GM12878 (cell line): ENCODE data around the gene AKAP8. TPM values are rescaled to one million over a fixed set of nuclear protein-coding genes. Genes with fewer than 3 reads are reported as not detected.

Experiments
- ATAC-seq: fragments of 200-7000 bp; cut with Tn5 transposase; 3 replicates; pipeline ENCODE4 v1.9.1; 2020; ENCODE audit warnings: mild to moderate bottlenecking, moderate library complexity
- BruUV-seq: library from RNA; stranded (reverse); fragments of 400-500 nt; replicated peaks from 2 replicates; lab custom pipeline; 2021; lab: Mats Ljungman, UMichigan
- CTCF ChIA-PET: fragments of 300-600 bp; sonication (Branson Sonifier 250); formaldehyde crosslinking; extraction: SDS; loops from one replicate; lab custom pipeline; 2021; ENCODE audit warnings: inconsistent platforms; lab: Yijun Ruan, JAX
- POLR2A ChIA-PET: fragments of 350-600 bp; formaldehyde crosslinking; extraction: SDS; loops from one replicate; lab custom pipeline; 2021; ENCODE audit warnings: inconsistent platforms; lab: Charles Lee
- RAD21 ChIA-PET: fragments of 300-600 bp; sonication (Branson Sonifier 250); formaldehyde crosslinking; loops from one replicate; lab custom pipeline; 2023; ENCODE audit warnings: antibody characterized with exemption; ENCODE audit not compliant: unreplicated experiment; lab: Charles Lee
- SMC1A ChIA-PET: fragments of 300-600 bp; sonication (Branson Sonifier 250); formaldehyde crosslinking; loops from one replicate; lab custom pipeline; 2023; ENCODE audit not compliant: unreplicated experiment, uncharacterized antibody; lab: Charles Lee
- DNase-seq: peaks from one replicate; pipeline ENCODE4 v3.0.0-alpha.2; 2011; ENCODE audit warnings: low read depth, low spot score
- FAIRE-seq: peaks from 3 replicates; lab custom pipeline; 2011; peaks lifted over from hg19 to GRCh38; lab: Jason Lieb, UNC
- H2AFZ ChIP-seq: 2 replicates; pipeline ENCODE4 v1.6.0; 2011; ENCODE audit warnings: low read depth, low read length, control low read depth; ENCODE audit not compliant: control insufficient read depth
- H3K27ac ChIP-seq: 2 replicates; pipeline ENCODE4 v1.5.1; 2011; ENCODE audit warnings: control low read depth; ENCODE audit not compliant: control insufficient read depth, insufficient read depth
- H3K27me3 ChIP-seq, 2 experiments: replicated peaks in 1 of 2; 2 replicates each; pipeline versions ENCODE4 v1.6.0 to v1.6.1; 2011; ENCODE audit warnings: low read length in 1 of 2; ENCODE audit not compliant: control insufficient read depth in 2 of 2, insufficient read depth in 2 of 2
- H3K36me3 ChIP-seq, 2 experiments: 2 replicates each; pipeline ENCODE4 v1.5.1; 2011; ENCODE audit warnings: low read length in 1 of 2; ENCODE audit not compliant: control insufficient read depth in 2 of 2, insufficient read depth in 2 of 2
- H3K4me1 ChIP-seq: 2 replicates; pipeline ENCODE4 v1.6.1; 2011; ENCODE audit warnings: mild to moderate bottlenecking, low read length, moderate library complexity, mixed read lengths; ENCODE audit not compliant: control insufficient read depth, insufficient read depth
- H3K4me2 ChIP-seq: 2 replicates; pipeline ENCODE4 v1.6.0; 2011; ENCODE audit warnings: control low read depth; ENCODE audit not compliant: control insufficient read depth, insufficient read depth
- H3K4me3 ChIP-seq: fragments of 200-600 bp; sonication (generic); 2 replicates; pipeline ENCODE4 v1.5.1; 2016
- H3K79me2 ChIP-seq: 2 replicates; pipeline ENCODE4 v1.6.0; 2011; ENCODE audit warnings: low read length; ENCODE audit not compliant: control insufficient read depth, insufficient read depth
- H3K9ac ChIP-seq: 2 replicates; pipeline ENCODE4 v1.8.0; 2011; ENCODE audit warnings: low read length, control low read depth, mixed read lengths; ENCODE audit not compliant: control insufficient read depth, insufficient read depth
- H3K9me3 ChIP-seq: replicated peaks from 3 replicates; pipeline ENCODE4 v1.5.1; 2011; ENCODE audit warnings: mild to moderate bottlenecking, low read length; ENCODE audit not compliant: control insufficient read depth, insufficient read depth
- H4K20me1 ChIP-seq: 2 replicates; pipeline ENCODE4 v1.6.0; 2011; ENCODE audit not compliant: control insufficient read depth, insufficient read depth
- BCLAF1 ChIP-seq: fragments of 450-650 bp; IDR thresholded peaks from 2 replicates; pipeline ENCODE4 v1.6.1; 2017; ENCODE audit warnings: antibody characterized with exemption, mild to moderate bottlenecking, moderate library complexity
- CBX3 ChIP-seq: fragments of 200-600 bp; sonication (generic); IDR thresholded peaks from 2 replicates; pipeline ENCODE4 v1.6.1; 2016; ENCODE audit warnings: low read depth, borderline replicate concordance
- CREB1 ChIP-seq: IDR thresholded peaks from 2 replicates; pipeline ENCODE4 v1.6.1; 2012; ENCODE audit warnings: low read depth, mild to moderate bottlenecking, inconsistent platforms
- MTA3 ChIP-seq: IDR thresholded peaks from 2 replicates; pipeline ENCODE4 v1.6.1; 2012; ENCODE audit warnings: low read length, inconsistent platforms, borderline replicate concordance
- MXI1 ChIP-seq: fragments of 150-350 bp; IDR thresholded peaks from 2 replicates; pipeline ENCODE4 v1.6.1; 2011; ENCODE audit warnings: low read depth, mild to moderate bottlenecking, inconsistent platforms, low read length, improper control_type of control experiment
- NR2F1 ChIP-seq: fragments of 450-650 bp; conservative IDR thresholded peaks from 2 replicates; pipeline ENCODE4 v1.6.1; 2017; ENCODE audit warnings: mild to moderate bottlenecking
- SIX5 ChIP-seq: IDR thresholded peaks from 2 replicates; pipeline ENCODE4 v1.6.1; 2011; ENCODE audit warnings: mild to moderate bottlenecking, low read depth, low read length, moderate library complexity; ENCODE audit not compliant: severe bottlenecking
- SRF ChIP-seq, 2 experiments: IDR thresholded peaks; 2 replicates each; pipeline ENCODE4 v1.6.1; 2011; ENCODE audit warnings: low read depth in 2 of 2, low read length in 2 of 2, mild to moderate bottlenecking in 1 of 2, moderate library complexity in 1 of 2
- TCF7 ChIP-seq: IDR thresholded peaks from 2 replicates; pipeline ENCODE4 v1.6.1; 2014; ENCODE audit warnings: antibody characterized with exemption, borderline replicate concordance
- ZBTB4 ChIP-seq: fragments of 450-650 bp; formaldehyde crosslinking; IDR thresholded peaks from 2 replicates; pipeline ENCODE4 v1.4.0; 2022; ENCODE audit warnings: mild to moderate bottlenecking, moderate library complexity
- ZBTB40 ChIP-seq: fragments of 450-650 bp; IDR thresholded peaks from 2 replicates; pipeline ENCODE4 v1.6.1; 2016; ENCODE audit warnings: mild to moderate bottlenecking, moderate library complexity, borderline replicate concordance
- ZNF274 ChIP-seq: IDR thresholded peaks from one replicate; pipeline ENCODE4 v1.8.0; 2011; ENCODE audit not compliant: insufficient read length, insufficient read depth
- WGBS: methylation state at CpG from one replicate; pipeline ENCODE4 v1.1.6; 2016; ENCODE audit warnings: low lambda C conversion rate; ENCODE audit not compliant: insufficient replicate concordance, insufficient coverage; ENCODE audit errors: missing lambda C conversion rate; 5-methylcytosine and 5-hydroxymethylcytosine counted together
- in situ Hi-C: fragments of 300-500 bp; cut with MboI; formaldehyde crosslinking; loops from 9 replicates; pipeline ENCODE4 v1.14.3; 2018; ENCODE audit warnings: mixed read lengths
- intact Hi-C: fragments of 100-400 bp; cut with micrococcal nuclease; formaldehyde crosslinking; loops from one replicate; pipeline ENCODE4 v1.14.2; 2022; ENCODE audit not compliant: unreplicated experiment
- polyA plus RNA-seq, 11 experiments: library from polyadenylated mRNA; depleted of rRNA in 4 of 11; unstranded in 6 of 11; stranded (reverse) in 5 of 11; fragments of >200 nt; fragmentation: Nextera tagmentation in 4 of 11; fragmentation: Illumina TruSeq in 1 of 11; extraction: Ambion mirVana in 4 of 11; extraction: Trizol in 1 of 11; gene quantifications; 1 replicate in 1 of 11; 2 replicates in 10 of 11; pipeline versions ENCODE4 v1.2.1 to v1.2.3, GENCODE V29; 2011 to 2016; ENCODE audit warnings: inconsistent platforms in 2 of 11, missing spikeins in 2 of 11, low read depth in 1 of 11
- total RNA-seq, 4 experiments: library from RNA; depleted of rRNA in 3 of 4; stranded (reverse); fragments of >200 nt in 3 of 4; fragmentation: Illumina TruSeq in 1 of 4; extraction: Trizol in 1 of 4; gene quantifications; 2 replicates each; pipeline versions ENCODE4 v1.2.1 to v1.2.3, GENCODE V29; 2013 to 2021

Gene AKAP8
- total and polyA plus RNA-seq, 10 of the 15 experiments (the other 5 are each of a cell fraction or from before 2014, with no cell fraction given): 5.3 to 57.7 (median 20.6) TPM

- RAD21 ChIA-PET: interaction anchor here (0.7 to 2.6 kb wide), 17 partner anchors 11 to 766 kb away, joined by 3 to 43 read pairs (median 3); partner anchors contain the start of genes AKAP8, FAM32A and RASAL3
- POLR2A ChIA-PET: interaction anchor here (1.1 to 2.7 kb wide), 9 partner anchors 11 to 86 kb away, joined by 3 to 19 read pairs (median 4); partner anchors contain the start of genes AKAP8 and BRD4
- peaks cover 8 to 16% of the 10 kb centered on the region in 2 experiments for H3K36me3 ChIP-seq
- 0 out of 2 replicates have a peak, but pooled peaks cover 3% of the 10 kb centered on the region for H4K20me1 ChIP-seq
- H3K4me2 ChIP-seq: peak overlapping the region; percentile 51
- no peak for ATAC-seq
- H3K4me1 ChIP-seq: peaks cover 8% of the 10 kb centered on the region
- no peak for DNase-seq
- H3K9ac ChIP-seq: 0 out of 2 replicates have a peak overlapping the region, but pooled peaks have one; percentile 11
- in situ Hi-C loops: no loop called here
- intact Hi-C loops: loop anchor here (1.0 to 10.0 kb wide), 4 partner anchors 13 to 243 kb away; partner anchors contain the start of gene RASAL3
- peak overlapping the region; percentile 64 for H2AFZ ChIP-seq
- 30% methylated on average over 16 of the region's 16 CpGs for WGBS
- H3K27ac ChIP-seq: no peak overlapping the region
- CTCF ChIA-PET: interaction anchor here (0.7 to 6.1 kb wide), 27 partner anchors 11 to 318 kb away, joined by 3 to 85 read pairs (median 5); partner anchors contain the start of gene AKAP8
- SMC1A ChIA-PET: interaction anchor here (0.9 to 4.4 kb wide), 16 partner anchors 9 to 142 kb away, joined by 3 to 34 read pairs (median 4); partner anchors contain the start of genes AKAP8 and RASAL3
- H3K4me3 ChIP-seq: 0 out of 2 replicates have a peak overlapping the region, but pooled peaks have one; percentile 6
- no TSS peak for BruUV-seq
- no peak for FAIRE-seq
- no peaks in the 10 kb centered on the region for H3K27me3 ChIP-seq
- peaks cover 40% of the 10 kb centered on the region for H3K79me2 ChIP-seq
- H3K9me3 ChIP-seq: no peaks in the 10 kb centered on the region; the same call in 2 of the 3 replicates
- TF ChIP-seq MTA3 (peak; percentile 84; the same call in 1 of the 2 replicates), NR2F1 (no peak), MXI1 (0 out of 2 replicates have a peak, but pooled peaks have one; percentile 20), ZBTB4 (CRISPR knock-in tag) (no peak), SRF (IDR thresholded peaks at IDR 0.05; ENCODE audit: low read depth in 2 of 2, low read length in 2 of 2) (no peak), TCF7 (no peak), BCLAF1 (no peak), ZNF274 (no peak), ZBTB40 (no peak), CBX3 (no peak), SIX5 (no peak), CREB1 (no peak)
Measured at GRCh38 chr19:15419413-15420025, 39.9 kb upstream of the AKAP8 start.
